ENCODE measurements around the gene OTOA. TPM values are rescaled to one million over a fixed set of nuclear protein-coding genes. Genes with fewer than 3 reads are reported as not detected.
A peak's percentile ranks its signal among the peaks of the same experiment; 100 is the strongest.
"Not testable (repeated sequence)": the region's sequence is repeated elsewhere in the genome, so short reads cannot be mapped to it uniquely, and the experiment has no call there.

OTOA gene
- total RNA-seq, 1 donor from 2014 or later: 0.07 TPM

GRCh38 chr16:21704266-21704665, 40.5 kb downstream of the OTOA start:
- Mint-ChIP-seq H3K36me3 (ENCODE audit: insufficient read depth) (no peaks in the 10 kb centered on the region), H3K4me1 (ENCODE audit: low read depth) (no peaks in the 10 kb centered on the region), H3K27ac (no peak overlapping the region), H3K27me3 (peaks cover 6% of the 10 kb centered on the region), H3K4me3 (ENCODE audit: low read depth) (no peak overlapping the region), H3K9me3 (ENCODE audit: low read depth) (no peaks in the 10 kb centered on the region)
- DNase-seq (ENCODE audit: low spot score, unreplicated experiment): no peak
- TF ChIP-seq, protein P1, sequence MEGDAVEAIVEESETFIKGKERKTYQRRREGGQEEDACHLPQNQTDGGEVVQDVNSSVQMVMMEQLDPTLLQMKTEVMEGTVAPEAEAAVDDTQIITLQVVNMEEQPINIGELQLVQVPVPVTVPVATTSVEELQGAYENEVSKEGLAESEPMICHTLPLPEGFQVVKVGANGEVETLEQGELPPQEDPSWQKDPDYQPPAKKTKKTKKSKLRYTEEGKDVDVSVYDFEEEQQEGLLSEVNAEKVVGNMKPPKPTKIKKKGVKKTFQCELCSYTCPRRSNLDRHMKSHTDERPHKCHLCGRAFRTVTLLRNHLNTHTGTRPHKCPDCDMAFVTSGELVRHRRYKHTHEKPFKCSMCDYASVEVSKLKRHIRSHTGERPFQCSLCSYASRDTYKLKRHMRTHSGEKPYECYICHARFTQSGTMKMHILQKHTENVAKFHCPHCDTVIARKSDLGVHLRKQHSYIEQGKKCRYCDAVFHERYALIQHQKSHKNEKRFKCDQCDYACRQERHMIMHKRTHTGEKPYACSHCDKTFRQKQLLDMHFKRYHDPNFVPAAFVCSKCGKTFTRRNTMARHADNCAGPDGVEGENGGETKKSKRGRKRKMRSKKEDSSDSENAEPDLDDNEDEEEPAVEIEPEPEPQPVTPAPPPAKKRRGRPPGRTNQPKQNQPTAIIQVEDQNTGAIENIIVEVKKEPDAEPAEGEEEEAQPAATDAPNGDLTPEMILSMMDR (IDR thresholded peaks at IDR 0.05; ENCODE audit: unreplicated experiment): no peak

GRCh38 chr16:21704733-21705132, 41.0 kb downstream of the OTOA start:
- Mint-ChIP-seq H3K27ac (no peak overlapping the region), H3K4me3 (ENCODE audit: low read depth) (no peak overlapping the region), H3K27me3 (peaks cover 6% of the 10 kb centered on the region), H3K36me3 (ENCODE audit: insufficient read depth) (no peaks in the 10 kb centered on the region), H3K4me1 (ENCODE audit: low read depth) (no peaks in the 10 kb centered on the region), H3K9me3 (ENCODE audit: low read depth) (no peaks in the 10 kb centered on the region)
- no peak for DNase-seq (ENCODE audit: low spot score, unreplicated experiment)
- TF ChIP-seq, protein P1 (IDR thresholded peaks at IDR 0.05; ENCODE audit: unreplicated experiment): no peak

- peak; percentile 66 for DNase-seq (ENCODE audit: low spot score, unreplicated experiment)
- H3K9me3 Mint-ChIP-seq (ENCODE audit: low read depth): no peaks in the 10 kb centered on the region
- no peak overlapping the region for H3K4me3 Mint-ChIP-seq (ENCODE audit: low read depth)
- no peaks in the 10 kb centered on the region for H3K36me3 Mint-ChIP-seq (ENCODE audit: insufficient read depth)
- no peak overlapping the region for H3K27ac Mint-ChIP-seq
- TF ChIP-seq, protein P1 (IDR thresholded peaks at IDR 0.05; ENCODE audit: unreplicated experiment): peak; percentile 83
- peaks cover 6% of the 10 kb centered on the region for H3K27me3 Mint-ChIP-seq
- H3K4me1 Mint-ChIP-seq (ENCODE audit: low read depth): no peaks in the 10 kb centered on the region
Observed at GRCh38 chr16:21708533-21709115, 44.9 kb downstream of the OTOA start.

DNA sequence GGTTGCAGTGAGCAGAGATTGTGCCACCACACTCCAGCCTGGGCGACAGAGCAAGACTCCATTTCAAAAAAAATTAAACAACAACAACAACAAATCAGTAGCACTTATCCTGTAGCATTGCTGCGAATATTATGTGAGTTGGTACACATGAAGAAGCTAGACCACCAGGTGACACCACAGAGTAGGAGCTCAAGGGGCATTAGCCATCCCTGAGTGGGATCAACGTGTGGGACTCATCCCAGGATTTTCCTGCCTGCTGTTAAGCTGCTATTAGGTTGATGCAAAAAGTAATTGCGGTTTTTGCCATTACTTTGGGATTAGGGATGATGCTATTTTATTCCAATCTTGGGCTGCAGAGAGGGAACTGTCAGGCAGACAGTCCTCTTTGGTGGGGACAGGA, 47.2 kb downstream of the OTOA start:
- no peaks in the 10 kb centered on the region for H3K36me3 Mint-ChIP-seq (ENCODE audit: insufficient read depth)
- DNase-seq (ENCODE audit: low spot score, unreplicated experiment): no peak
- H3K27me3 Mint-ChIP-seq: peaks cover 6% of the 10 kb centered on the region
- no peak overlapping the region for H3K4me3 Mint-ChIP-seq (ENCODE audit: low read depth)
- TF ChIP-seq, protein P1 (IDR thresholded peaks at IDR 0.05; ENCODE audit: unreplicated experiment): no peak
- no peak overlapping the region for H3K27ac Mint-ChIP-seq
- H3K9me3 Mint-ChIP-seq (ENCODE audit: low read depth): no peaks in the 10 kb centered on the region
- no peaks in the 10 kb centered on the region for H3K4me1 Mint-ChIP-seq (ENCODE audit: low read depth)

DNA sequence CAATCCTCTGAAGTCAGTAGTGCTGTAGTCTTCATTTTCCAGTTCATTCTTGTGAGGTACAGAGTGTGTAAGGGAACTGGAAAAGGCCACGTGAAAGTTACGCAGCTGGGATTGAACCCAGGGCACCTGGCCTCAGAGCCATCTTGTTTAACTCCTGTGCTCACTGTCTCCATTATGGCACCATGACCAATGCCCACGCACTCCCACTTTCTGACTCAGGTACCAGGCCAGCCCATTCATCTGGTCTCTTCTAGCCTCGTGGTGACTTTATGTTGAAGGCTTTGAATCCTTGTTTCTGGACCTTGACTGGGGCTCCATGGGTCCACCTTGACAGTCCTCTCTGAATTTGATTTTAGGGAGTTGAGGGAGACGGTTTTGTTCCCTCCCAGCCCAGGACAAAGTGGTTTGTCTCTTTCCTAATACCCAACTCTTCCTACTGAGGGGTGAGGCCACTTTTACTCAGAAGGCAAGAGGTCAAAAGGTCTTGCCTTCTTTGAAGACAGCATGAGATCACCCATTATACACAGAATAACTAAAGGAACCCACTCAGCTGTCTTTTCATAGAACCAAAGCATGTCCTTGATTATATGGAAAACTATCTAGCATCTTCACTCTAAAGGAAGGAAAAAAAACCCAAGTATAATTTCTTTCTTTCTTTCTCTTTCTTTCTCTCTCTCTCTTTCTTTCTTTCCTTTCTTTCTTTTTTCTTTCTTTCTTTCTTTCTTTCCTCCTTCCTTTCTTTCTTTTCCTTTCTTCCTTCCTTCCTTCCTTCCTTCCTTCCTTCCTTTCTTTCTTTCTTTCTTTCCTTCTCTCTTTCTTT, 50.0 kb downstream of the OTOA start:
- H3K4me3 Mint-ChIP-seq (ENCODE audit: low read depth): no peak overlapping the region
- TF ChIP-seq, protein P1 (IDR thresholded peaks at IDR 0.05; ENCODE audit: unreplicated experiment): no peak
- no peaks in the 10 kb centered on the region for H3K9me3 Mint-ChIP-seq (ENCODE audit: low read depth)
- H3K27me3 Mint-ChIP-seq: no peaks in the 10 kb centered on the region
- H3K36me3 Mint-ChIP-seq (ENCODE audit: insufficient read depth): no peaks in the 10 kb centered on the region
- no peak overlapping the region for H3K27ac Mint-ChIP-seq
- no peak for DNase-seq (ENCODE audit: low spot score, unreplicated experiment)
- no peaks in the 10 kb centered on the region for H3K4me1 Mint-ChIP-seq (ENCODE audit: low read depth)

GRCh38 chr16:21714369-21714618, 50.5 kb downstream of the OTOA start:
- not testable (repeated sequence) for H3K4me1 Mint-ChIP-seq (ENCODE audit: low read depth); H3K27ac Mint-ChIP-seq; H3K4me3 Mint-ChIP-seq (ENCODE audit: low read depth); H3K36me3 Mint-ChIP-seq (ENCODE audit: insufficient read depth); H3K9me3 Mint-ChIP-seq (ENCODE audit: low read depth); DNase-seq (ENCODE audit: low spot score, unreplicated experiment); H3K27me3 Mint-ChIP-seq

All from progenitor cell of endocrine pancreas (in vitro differentiated cells).